K562 (cell line): ENCODE results near the gene PI4KA. TPM values are rescaled to one million over a fixed set of nuclear protein-coding genes. Genes with fewer than 3 reads are reported as not detected.
A peak's percentile ranks its signal among the peaks of the same experiment; 100 is the strongest.

Experiments used
- BRD4 ChIP-seq: fragments of 200-600 bp; sonication (generic); IDR thresholded peaks from 2 replicates; pipeline ENCODE4 v1.6.1; 2017; ENCODE audit warnings: inconsistent platforms
- BRD9 ChIP-seq: fragments of 450-650 bp; IDR thresholded peaks from 2 replicates; pipeline ENCODE4 v1.6.1; 2018; ENCODE audit warnings: low read depth; ENCODE audit not compliant: partially characterized antibody
- CBX1 ChIP-seq: sonication (generic); IDR thresholded peaks from 2 replicates; pipeline ENCODE4 v1.6.1; 2016; ENCODE audit warnings: antibody characterized with exemption, low read depth, mild to moderate bottlenecking
- CHAMP1 ChIP-seq: fragments of 450-650 bp; IDR thresholded peaks from 2 replicates; pipeline ENCODE4 v1.6.1; 2016; ENCODE audit warnings: mild to moderate bottlenecking
- COPS2 ChIP-seq: fragments of 450-650 bp; conservative IDR thresholded peaks from 2 replicates; pipeline ENCODE4 v1.6.1; 2016; ENCODE audit warnings: mild to moderate bottlenecking, moderate library complexity
- MLLT1 ChIP-seq, 2 experiments: fragments of 450-650 bp; IDR thresholded peaks; 2 replicates each; pipeline ENCODE4 v1.6.1; 2016
- MNT ChIP-seq, 2 experiments: fragments of 450-650 bp; conservative IDR thresholded peaks; 2 replicates each; pipeline ENCODE4 v1.6.1; 2017; ENCODE audit warnings: mild to moderate bottlenecking in 2 of 2, moderate library complexity in 2 of 2
- NFXL1 ChIP-seq: fragments of 450-650 bp; formaldehyde crosslinking; IDR thresholded peaks from 2 replicates; pipeline ENCODE4 v1.4.0; 2021; ENCODE audit warnings: mild to moderate bottlenecking
- NRF1 ChIP-seq, 2 experiments: fragments of 450-650 bp; IDR thresholded peaks in 1 of 2; conservative IDR thresholded peaks in 1 of 2; 2 replicates each; pipeline ENCODE4 v1.6.1; 2014; ENCODE audit warnings: mild to moderate bottlenecking in 2 of 2
- RBBP5 ChIP-seq: fragments of 200-600 bp; sonication (generic); IDR thresholded peaks from 2 replicates; pipeline ENCODE4 v1.6.1; 2012; ENCODE audit warnings: borderline replicate concordance, mild to moderate bottlenecking, low read length, control low read depth, inconsistent platforms; ENCODE audit not compliant: insufficient read depth, poor library complexity, severe bottlenecking
- SP2 ChIP-seq: IDR thresholded peaks from 2 replicates; pipeline ENCODE4 v1.6.1; 2011; ENCODE audit warnings: mild to moderate bottlenecking, low read depth, low read length, moderate library complexity; ENCODE audit not compliant: poor library complexity, severe bottlenecking; ENCODE audit errors: extremely low read depth
- ZBTB8A ChIP-seq: fragments of 450-650 bp; IDR thresholded peaks from 2 replicates; pipeline ENCODE4 v1.6.1; 2018; ENCODE audit warnings: mild to moderate bottlenecking, moderate library complexity; ENCODE audit not compliant: partially characterized antibody
- ZC3H11A ChIP-seq: IDR thresholded peaks from 2 replicates; pipeline ENCODE4 v1.6.1; 2012; ENCODE audit warnings: low read depth, low read length, improper control_type of control experiment
- ZNF143 ChIP-seq: sonication (generic); formaldehyde crosslinking; IDR thresholded peaks from 2 replicates; pipeline ENCODE4 v1.9.0; 2022; ENCODE audit warnings: mild to moderate bottlenecking, missing genetic modification reagents
- ZNF253 ChIP-seq: fragments of 250-450 bp; sonication (Bioruptor Pico); conservative IDR thresholded peaks from 2 replicates; pipeline ENCODE4 v1.6.1; 2021; ENCODE audit warnings: mild to moderate bottlenecking
- ZNF408 ChIP-seq: fragments of 250-450 bp; sonication (Bioruptor Pico); IDR thresholded peaks from 2 replicates; pipeline ENCODE4 v1.4.0; 2020; ENCODE audit warnings: low read depth, mild to moderate bottlenecking, moderate library complexity
- ZNF764 ChIP-seq: fragments of 250-450 bp; sonication (Bioruptor Pico); IDR thresholded peaks from 2 replicates; pipeline ENCODE4 v1.4.0; 2020; ENCODE audit warnings: low read depth, mild to moderate bottlenecking, moderate library complexity
- polyA plus RNA-seq, 8 experiments: library from polyadenylated mRNA; depleted of rRNA in 4 of 8; stranded (reverse) in 5 of 8; unstranded in 3 of 8; fragments of >200 nt; fragmentation: Nextera tagmentation in 2 of 8; fragmentation: Illumina TruSeq in 1 of 8; extraction: Ambion mirVana in 2 of 8; extraction: Trizol in 1 of 8; gene quantifications; 2 replicates each; pipeline versions ENCODE4 v1.2.1 to v1.2.3, GENCODE V29; 2011 to 2014; ENCODE audit warnings: inconsistent platforms in 1 of 8, missing spikeins in 1 of 8
- total RNA-seq, 7 experiments: library from RNA; depleted of rRNA in 6 of 7; stranded (reverse); fragments of >200 nt in 6 of 7; fragmentation: Illumina TruSeq in 2 of 7; extraction: Trizol in 2 of 7; gene quantifications; 2 replicates each; pipeline versions ENCODE4 v1.2.1 to v1.2.3, GENCODE V29; 2011 to 2021; ENCODE audit warnings: low replicate concordance in 1 of 7
- TF ChIP-seq, protein P1 (sequence below), 2 experiments: IDR thresholded peaks; 2 replicates each; pipeline ENCODE4 v1.6.1; 2012; ENCODE audit warnings: improper control_type of control experiment in 2 of 2, low read depth in 2 of 2, low read length in 2 of 2, borderline replicate concordance in 1 of 2

Gene PI4KA
- total and polyA plus RNA-seq, 9 of the 15 experiments (the other 6 are each of a cell fraction or from before 2014, with no cell fraction given): 7.3 to 187 (median 84.7) TPM

DNA sequence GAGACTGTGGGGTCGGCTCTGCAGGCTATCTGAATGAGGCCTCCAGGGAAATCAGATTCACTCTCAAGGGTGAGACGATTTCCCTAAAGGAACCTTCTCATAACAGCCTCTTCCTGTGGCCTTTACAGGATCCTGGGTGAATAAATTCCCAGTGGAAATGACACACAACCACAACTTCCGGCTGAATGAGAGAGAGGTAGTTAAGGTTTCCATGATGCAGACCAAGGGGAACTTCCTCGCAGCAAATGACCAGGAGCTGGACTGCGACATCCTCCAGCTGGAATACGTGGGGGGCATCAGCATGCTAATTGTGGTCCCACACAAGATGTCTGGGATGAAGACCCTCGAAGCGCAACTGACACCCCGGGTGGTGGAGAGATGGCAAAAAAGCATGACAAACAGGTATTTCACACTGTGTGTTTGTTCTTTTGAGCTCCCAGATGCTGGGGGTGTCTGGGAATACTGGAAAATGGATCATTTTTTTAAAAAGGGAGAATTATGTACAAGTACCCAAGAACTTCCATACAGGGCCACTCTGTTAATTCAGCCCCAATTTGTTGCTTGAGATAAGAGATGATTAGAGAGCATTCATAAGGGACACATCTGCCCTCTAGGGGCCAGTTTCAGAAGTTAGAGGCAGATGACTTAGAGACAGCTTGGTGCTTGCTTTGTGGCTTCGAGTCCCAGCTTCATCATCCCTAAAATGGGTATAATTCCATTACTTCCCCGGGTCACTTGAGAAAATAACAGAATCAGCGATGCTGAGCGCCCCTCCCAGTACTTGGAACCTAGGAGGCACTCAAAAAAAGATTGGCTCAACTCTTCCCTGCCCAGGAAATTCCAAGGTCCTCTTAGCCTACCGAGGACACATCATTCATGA is 74.5 kb downstream of the PI4KA start (continued):
- no peak for TF ChIP-seq CHAMP1
- TF ChIP-seq ZNF253 (CRISPR knock-in tag): no peak
- no peak for TF ChIP-seq ZNF408 (CRISPR knock-in tag)
- no peak for TF ChIP-seq CBX1
- TF ChIP-seq NFXL1: peak; percentile 82; the same call in 1 of the 2 replicates
- TF ChIP-seq RBBP5: peak; percentile 35
- TF ChIP-seq, protein P1, sequence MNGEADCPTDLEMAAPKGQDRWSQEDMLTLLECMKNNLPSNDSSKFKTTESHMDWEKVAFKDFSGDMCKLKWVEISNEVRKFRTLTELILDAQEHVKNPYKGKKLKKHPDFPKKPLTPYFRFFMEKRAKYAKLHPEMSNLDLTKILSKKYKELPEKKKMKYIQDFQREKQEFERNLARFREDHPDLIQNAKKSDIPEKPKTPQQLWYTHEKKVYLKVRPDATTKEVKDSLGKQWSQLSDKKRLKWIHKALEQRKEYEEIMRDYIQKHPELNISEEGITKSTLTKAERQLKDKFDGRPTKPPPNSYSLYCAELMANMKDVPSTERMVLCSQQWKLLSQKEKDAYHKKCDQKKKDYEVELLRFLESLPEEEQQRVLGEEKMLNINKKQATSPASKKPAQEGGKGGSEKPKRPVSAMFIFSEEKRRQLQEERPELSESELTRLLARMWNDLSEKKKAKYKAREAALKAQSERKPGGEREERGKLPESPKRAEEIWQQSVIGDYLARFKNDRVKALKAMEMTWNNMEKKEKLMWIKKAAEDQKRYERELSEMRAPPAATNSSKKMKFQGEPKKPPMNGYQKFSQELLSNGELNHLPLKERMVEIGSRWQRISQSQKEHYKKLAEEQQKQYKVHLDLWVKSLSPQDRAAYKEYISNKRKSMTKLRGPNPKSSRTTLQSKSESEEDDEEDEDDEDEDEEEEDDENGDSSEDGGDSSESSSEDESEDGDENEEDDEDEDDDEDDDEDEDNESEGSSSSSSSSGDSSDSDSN (IDR thresholded peaks at IDR 0.05; ENCODE audit: borderline replicate concordance in 1 of 2, low read depth in 2 of 2, low read length in 2 of 2): peak in 1 of 2 experiments; percentile 55; a peak in 1 of 4 replicates
- no peak for TF ChIP-seq BRD4
- no peak for TF ChIP-seq SP2
- no peak for TF ChIP-seq NRF1 (conservative IDR thresholded peaks at IDR 0.05 in 1 of 2, IDR thresholded peaks at IDR 0.05 in 1 of 2)
- TF ChIP-seq ZBTB8A: no peak
- no peak for TF ChIP-seq ZNF143 (CRISPR knock-in tag)
- TF ChIP-seq MLLT1 (IDR thresholded peaks at IDR 0.05): no peak
- no peak for TF ChIP-seq COPS2
- TF ChIP-seq ZC3H11A: 0 out of 2 replicates have a peak, but pooled peaks have one; percentile 37
- TF ChIP-seq MNT (conservative IDR thresholded peaks at IDR 0.05): no peak
- TF ChIP-seq ZNF764: no peak
- TF ChIP-seq BRD9: no peak
